Measurements from ENCODE around the gene LRP3.
"Not testable (repeated sequence)": the region's sequence is repeated elsewhere in the genome, so short reads cannot be mapped to it uniquely, and the experiment has no call there.

The LRP3 gene, protein sequence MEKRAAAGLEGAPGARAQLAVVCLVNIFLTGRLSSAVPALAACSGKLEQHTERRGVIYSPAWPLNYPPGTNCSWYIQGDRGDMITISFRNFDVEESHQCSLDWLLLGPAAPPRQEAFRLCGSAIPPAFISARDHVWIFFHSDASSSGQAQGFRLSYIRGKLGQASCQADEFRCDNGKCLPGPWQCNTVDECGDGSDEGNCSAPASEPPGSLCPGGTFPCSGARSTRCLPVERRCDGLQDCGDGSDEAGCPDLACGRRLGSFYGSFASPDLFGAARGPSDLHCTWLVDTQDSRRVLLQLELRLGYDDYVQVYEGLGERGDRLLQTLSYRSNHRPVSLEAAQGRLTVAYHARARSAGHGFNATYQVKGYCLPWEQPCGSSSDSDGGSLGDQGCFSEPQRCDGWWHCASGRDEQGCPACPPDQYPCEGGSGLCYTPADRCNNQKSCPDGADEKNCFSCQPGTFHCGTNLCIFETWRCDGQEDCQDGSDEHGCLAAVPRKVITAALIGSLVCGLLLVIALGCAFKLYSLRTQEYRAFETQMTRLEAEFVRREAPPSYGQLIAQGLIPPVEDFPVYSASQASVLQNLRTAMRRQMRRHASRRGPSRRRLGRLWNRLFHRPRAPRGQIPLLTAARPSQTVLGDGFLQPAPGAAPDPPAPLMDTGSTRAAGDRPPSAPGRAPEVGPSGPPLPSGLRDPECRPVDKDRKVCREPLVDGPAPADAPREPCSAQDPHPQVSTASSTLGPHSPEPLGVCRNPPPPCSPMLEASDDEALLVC

DNA sequence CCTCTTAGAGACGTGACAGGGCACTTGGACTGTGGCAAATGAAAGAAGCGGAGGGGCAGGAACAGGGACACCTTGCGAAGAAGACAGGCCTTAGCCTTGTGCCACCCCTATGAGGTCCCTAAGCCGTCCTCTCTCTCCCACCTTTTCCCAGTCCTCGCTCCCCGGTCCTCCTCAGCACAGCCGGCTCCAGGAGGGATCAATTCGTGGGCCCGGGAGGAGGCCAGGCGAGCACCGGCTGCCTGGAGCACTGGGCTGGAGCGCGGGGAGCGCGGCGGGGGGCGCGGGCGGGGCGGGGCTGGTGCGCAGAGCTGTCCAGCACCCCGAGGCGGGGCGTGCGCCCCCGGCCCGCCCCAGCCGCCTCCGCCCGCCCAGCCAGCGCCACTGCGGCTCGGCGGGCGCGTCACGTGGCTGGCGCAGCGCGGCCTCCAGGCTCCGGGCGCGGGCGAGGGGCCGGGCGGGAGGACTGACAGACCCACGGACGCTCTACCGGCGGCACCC is at the start of gene LRP3:
TSS of gene LRP3 (plus strand) at position 466 of the 498 bp plus-strand sequence. CDS start 456 bp downstream, outside the sequence.
- peak; percentile 27 for DNase-seq

DNA sequence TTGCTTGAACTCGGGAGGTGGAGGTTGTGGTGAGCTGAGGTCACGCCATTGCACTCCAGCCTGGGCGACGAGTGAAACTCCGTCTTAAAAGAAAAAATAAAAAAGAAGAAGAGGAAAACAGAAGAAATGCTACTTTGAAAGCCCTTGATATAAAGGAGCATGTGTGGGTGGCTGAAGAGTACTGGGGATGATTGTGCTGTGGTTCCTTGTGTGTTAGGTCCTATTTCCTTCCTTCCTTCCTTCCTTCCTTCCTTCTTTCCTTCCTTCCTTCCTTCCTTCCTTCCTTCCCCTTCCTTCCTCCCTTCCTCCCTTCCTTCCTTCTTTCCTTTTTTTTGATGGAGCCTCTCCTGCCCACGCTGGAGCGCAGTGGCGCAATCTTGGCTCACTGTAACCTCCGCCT is 47.9 kb upstream of the LRP3 start:
- no peak for DNase-seq

DNA sequence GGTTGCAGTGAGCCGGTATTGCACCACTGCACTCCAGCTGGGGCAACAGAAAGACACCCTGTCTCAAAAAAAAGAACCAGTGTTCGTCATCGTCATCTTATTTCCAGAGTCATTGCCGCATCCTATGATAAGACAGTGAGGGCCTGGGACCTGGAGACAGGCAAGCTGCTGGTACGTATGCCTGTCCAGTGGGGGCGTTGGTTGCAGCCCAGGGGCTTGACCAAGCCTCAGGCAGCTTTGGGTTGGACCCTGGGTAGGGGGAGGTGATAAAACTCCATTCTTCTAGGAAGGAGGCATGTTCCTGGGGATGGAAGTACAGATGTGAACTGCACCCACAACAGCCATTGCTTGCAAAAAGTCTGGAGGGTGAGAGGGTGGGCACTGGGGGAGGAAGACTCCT is 46.6 kb upstream of the LRP3 start:
- no peak for DNase-seq

DNA sequence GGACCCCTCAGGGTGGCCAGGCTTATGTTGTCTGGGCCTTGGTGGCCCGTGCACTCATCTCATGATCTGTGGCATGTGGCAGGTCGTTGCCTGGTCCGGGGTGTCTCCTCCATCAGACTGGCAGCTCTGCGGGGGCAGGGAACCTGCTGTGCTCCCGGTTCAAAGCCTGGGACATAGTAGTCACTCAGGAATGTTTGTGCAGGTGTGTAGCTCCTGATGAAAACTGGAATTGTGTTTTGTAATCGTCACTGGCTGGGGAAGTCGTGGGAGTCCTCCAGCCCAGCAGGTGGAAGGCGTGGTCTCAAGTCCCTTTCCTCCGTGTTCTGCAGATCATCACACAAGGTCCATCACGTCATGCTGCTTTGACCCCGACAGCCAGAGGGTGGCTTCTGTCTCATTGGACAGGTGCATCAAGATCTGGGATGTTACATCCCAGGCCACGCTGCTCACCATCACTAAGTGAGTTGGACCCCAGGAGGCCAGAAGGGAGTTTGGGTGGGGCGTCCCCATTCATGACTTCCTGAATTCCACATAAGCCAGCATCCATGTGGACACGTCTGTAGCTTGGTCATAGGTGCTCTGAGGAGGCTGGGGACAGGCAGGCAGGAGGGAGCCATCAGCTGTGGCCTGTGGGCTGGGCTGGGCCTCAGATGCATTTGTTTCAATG is 43.1 kb upstream of the LRP3 start:
- DNase-seq = no peak

DNA sequence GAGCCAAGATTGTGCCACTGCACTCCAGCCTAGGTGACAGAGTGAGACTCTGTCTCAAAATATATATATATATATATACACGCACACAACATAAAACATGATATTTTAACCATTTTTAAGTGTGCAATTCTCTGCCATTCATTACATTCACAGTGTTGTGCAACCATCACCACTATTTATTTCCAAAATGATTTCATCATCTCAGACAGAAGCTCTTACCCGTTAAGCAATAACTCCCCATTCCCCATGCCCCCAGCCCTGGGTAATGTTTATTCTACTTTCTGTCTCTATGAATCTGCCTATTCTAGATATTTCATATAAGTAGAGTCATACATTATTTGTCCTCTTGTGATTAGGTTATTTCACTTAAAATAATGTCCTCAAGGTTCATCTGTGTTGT is 42.0 kb upstream of the LRP3 start:
- DNase-seq = no peak

DNA sequence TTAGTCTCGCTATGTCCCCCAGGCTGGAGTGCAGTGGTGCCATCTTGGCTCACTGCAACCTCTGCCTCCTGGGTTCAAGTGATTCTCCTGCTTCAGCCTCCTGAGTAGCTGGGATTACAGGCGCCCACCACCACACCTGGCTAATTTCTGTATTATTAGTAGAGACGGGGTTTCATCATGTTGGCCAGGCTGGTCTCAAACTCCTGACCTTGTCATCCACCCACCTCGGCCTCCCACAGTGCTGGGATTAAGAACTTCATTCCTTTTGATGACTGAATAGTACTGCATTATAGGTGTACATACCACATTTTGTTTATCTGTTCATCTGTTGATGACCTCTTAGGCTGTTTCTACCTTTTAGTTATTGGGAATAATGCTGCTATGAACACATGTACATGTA is 41.5 kb upstream of the LRP3 start:
- DNase-seq = not testable (repeated sequence)

DNA sequence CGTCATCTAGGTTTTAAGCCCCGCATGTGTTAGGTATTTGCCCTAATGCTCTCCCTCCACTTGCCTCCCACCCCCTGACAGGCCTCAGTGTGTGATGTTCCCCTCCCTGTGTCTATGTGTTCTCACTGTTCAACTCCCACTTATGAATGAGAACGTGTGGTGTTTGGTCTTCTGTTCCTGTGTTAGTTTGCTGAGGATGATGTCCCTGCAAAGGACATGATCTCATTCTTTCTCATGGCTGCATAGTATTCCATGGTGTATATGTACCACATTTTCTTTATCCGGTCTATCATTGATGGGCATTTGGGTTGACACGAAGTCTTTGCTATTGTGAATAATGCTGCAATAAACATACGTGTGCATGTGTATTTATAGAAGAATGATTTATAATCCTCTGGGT is 39.8 kb upstream of the LRP3 start:
- not testable (repeated sequence) for DNase-seq

DNA sequence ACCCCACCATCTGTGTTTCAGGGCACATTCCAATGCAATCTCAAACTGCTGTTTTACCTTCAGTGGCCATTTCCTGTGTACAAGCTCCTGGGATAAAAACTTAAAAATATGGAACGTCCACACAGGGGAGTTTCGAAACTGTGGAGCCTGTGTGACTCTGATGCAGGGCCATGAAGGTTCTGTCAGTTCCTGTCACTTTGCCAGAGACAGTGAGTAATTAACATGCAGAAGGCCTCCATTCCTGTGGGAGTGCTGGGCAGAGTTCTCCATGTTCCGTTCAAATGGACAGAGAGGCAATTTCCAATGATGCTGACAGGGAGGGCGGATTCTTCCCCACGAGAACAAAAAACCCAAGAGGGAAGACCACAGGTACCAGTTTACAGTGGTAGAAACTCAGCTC is 37.8 kb upstream of the LRP3 start:
- no peak for DNase-seq

DNA sequence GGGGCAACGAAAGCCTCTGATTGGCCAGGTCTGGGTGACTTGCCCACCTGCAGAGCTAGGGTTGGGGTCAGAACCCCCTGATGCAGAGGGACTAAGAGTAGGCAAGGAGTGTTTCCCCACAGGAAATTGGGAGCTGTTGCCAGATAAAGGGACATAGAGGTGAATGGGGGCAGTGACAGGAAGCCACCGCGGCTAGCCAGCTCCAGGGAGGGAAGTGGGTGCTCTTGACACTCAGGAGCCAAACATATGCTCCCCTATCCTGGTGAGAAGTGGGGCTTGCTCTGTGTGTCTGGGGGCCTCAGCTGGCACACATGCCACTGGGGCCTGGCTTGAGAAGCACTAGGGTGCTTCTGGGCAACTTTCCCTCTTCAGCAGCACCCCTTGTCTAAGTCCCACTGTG is 36.2 kb upstream of the LRP3 start:
- no peak for DNase-seq

DNA sequence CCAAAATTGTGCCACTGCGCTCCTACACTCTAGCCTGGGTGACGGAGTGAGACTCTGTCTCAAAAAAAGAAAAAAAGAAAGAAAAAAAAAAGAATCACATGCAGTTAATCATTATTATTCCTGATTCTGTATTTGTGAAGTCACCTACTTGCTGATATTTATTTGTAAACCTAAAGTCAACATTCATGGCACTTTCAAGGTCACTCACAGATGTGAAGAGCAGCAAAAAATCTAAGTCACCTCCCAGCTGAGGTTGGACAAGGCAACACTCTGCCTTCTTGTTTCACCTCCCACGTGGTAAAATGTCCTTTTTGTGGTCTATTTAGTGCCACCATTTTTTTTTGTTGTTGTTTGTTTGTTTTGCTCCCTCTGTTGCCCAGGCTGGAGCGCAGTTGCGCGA is 35.8 kb upstream of the LRP3 start:
- DNase-seq = no peak

DNA sequence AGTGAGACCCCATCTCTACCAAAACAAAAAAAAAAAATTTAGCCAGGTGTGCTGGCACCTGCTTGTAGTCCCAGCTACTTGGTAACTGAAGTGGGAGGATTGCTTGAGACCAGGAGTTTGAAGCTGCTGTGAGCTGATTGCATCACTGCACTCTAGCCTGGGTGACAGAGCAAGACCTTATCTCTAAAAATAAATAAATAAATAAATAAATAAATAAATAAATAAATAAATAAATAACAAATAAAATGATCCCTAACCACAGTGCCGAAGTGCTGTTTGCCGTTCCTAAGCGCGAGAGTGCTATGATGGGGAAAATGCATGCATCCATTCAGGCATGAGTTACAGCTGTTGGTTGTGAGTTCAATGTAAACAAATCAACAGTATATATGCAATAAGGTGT is 35.0 kb upstream of the LRP3 start:
- DNase-seq = no peak

DNA sequence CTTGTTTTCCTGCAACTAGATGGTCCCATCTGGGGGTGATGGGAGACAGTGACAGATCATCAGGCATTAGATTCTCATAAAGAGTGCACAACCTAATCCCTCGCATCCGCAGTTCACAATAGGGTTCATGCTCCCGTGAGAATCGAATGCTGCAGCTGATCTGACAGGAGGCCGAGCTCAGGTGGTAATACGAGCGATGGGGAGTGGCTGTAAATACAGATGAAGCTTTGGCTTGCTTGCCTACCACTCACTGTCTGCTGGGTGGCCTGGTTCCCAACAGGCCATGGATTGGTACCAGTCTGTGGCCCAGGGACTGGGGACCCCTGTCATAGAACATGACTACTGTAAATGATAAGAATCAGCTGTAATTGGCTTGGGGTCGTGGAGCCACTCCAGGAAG is 34.2 kb upstream of the LRP3 start:
- no peak for DNase-seq

DNA sequence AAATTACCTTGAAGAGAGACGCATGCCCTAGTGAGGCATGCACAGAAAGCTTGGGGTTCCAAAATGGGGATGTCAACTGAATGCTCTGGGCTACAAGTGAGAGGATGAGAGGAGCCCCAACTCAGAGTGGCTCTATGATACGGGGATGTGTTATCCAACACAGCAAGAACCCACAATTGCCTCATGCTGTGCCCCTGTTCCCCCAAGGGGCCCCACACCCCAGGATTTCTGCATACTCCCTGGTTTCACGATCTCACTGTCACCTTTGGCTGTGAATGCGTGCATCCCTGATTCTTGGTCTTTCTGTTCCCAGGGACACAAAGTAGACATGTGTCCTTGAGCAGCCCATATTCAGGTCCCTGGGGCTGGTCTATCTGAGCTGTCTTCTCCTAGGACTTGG is 32.9 kb upstream of the LRP3 start:
- DNase-seq = no peak

DNA sequence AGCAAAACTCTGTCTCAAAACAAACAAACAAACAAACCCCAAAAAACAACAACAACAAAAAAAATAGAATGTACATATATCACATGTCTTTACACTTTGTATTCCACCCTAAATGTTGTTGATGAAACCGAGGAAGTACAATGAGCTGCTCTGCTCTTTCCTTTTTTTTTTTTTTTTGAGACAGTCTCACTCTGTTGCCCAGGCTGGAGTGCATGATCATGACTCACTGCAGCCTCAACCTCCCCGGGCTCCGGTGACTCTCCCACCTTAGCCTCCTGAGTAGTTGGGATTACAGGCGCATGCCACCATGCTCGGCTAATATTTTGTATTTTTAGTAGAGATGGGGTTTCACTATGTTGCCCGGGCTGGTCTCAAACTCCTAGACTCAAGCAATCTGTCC is 30.6 kb upstream of the LRP3 start:
- no peak for DNase-seq

DNA sequence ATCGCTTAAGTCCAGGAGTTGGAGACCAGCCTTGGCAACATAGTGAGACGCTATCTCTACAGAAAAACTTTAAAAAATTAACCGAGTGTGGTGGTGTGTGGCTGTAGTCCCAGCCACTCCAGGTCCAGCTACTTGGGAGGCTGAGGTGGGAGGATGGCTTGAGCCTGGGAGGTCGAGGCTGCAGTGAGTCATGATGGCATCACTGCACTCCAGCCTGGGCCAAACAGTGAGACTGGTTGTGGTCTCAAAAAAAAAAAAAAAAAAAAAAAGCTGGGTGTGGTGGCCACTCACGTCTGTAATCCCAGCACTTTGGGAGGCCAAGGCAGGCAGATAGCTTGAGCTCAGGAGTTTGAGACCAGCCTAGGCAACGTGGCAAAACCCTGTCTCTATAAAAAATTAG is 28.1 kb upstream of the LRP3 start:
- DNase-seq = not testable (repeated sequence)

DNA sequence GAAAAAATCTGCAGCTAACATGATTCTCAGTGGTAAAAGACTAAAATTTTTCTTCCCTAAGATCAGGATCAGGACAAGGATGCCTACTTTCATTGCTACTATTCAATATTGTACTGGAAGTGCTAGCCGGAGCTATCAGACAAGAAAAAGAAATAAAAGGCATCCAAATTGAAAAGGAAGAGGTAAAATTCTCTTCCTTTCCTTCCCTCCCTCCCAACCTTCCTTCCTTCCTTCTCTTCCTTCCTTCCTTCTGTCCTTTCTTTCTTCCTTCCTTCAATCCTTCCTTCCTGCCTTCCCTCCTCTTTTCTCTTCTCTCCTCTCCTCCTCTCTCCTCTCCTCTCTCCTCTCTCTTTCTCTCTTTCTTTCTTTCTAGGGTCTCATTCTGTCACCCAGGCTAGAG is 26.7 kb upstream of the LRP3 start:
- no peak for DNase-seq

DNA sequence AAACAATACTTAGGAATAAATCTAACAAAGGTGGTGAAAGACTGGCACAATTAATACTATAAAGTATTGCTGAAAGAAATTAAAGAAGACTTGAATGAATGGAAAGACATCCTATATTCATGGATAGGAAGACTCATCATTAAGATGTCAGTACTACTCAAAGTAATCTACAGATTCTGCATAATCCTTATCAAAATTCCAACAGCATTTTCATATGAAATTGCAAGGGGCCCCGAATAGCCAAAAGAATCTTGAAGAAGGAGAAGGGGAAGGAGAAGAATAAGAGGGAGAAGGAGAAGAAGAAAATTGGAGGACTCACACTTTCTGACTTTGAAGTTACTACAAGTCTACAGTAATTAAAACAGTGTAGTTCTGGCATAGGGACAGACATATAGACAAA is 25.6 kb upstream of the LRP3 start:
- DNase-seq = no peak

DNA sequence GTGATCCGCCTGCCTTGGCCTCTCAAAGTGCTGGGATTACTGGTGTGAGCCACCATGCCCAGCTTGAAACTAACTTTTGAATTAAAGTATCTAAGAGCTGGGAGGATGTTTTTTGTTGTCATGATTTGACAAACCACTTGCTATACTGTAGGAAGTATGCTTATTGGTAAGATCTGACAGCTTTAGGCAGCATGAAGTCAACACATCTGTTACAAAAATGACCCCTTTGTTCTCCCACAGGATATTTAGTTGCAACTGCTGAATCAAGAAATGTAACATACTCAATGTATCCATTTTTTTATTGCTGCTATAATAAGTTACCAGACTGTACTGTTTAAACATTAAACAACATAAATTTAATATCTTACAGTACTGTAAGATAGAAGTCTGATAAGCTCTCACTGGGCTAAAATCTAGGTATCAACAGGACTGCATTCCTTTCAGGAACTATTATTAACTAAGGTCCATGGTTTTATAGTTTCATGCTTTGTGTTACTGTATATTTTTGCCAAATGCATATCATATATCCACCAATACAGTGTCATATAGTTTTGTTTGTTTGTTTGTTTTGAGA is 22.8 kb upstream of the LRP3 start:
- DNase-seq = no peak

DNA sequence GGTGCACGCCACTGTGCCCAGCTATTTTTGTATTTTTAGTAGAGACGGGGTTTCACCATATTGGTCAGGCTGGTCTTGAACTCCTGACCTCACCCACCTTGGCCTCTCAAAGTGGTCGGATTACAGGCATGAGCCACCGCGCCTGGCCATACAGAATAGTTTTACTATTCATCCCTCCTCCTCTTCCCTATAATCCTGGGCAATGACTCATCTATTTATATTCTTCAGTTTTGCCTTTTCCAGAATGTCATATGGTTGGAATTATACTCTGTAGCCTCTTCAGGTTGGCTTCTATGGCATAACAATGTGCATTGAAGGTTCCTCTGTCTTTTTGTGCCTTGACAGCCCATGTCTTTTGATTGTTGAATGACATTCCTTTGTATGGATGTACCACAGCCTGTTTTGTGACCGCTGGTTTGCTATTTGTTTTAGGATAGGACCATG is 22.2 kb upstream of the LRP3 start:
- DNase-seq = no peak

DNA sequence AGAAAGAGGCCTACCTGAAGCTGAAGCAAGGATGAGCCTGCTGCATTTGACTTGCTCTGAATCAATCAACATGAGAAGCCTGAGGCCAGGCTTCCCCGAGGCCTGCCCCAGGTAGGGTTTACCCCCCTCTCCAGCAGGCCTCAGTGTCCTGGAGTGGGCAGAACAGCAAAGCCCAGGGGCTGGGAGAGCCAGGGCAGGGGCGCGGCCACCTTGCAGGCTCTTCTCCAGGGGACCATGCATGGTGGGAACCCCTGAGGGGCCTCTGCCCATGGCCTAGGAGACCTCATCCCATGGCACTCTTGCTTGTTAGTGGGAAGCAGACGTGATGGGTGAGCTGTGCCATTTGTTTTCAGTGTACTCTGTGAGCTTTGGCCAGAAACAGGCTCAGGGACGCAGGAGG is 19.9 kb upstream of the LRP3 start:
- DNase-seq = no peak

DNA sequence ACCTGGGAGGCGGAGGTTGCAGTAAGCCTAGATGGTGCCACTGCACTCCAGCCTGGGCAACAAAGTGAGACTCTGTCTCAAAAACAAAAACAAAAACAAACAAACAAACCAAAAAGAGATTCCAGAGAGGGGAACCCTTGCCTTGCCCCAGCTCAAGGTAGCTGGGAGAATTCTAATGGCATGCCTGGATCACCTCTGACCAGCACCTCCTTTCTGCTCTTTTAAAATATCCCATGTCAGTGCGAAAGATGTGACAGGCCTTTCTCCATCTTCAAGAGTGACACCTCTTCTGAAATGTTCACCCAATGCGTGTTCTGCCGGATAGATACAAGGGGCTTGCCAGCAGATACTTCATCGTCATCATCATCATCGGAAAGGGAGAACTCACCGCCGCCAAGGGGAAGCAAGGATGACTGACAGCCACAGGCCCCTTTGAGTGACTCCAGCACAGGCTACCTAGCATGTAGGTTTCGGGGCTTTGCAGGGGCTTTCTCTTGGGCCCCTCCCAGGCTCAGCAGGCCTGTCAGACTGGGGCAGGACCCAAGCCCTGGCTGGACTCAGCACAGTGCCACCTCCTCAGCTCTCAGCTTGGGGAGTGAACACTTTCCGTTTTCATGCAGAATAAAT is 18.9 kb upstream of the LRP3 start:
- DNase-seq = no peak

DNA sequence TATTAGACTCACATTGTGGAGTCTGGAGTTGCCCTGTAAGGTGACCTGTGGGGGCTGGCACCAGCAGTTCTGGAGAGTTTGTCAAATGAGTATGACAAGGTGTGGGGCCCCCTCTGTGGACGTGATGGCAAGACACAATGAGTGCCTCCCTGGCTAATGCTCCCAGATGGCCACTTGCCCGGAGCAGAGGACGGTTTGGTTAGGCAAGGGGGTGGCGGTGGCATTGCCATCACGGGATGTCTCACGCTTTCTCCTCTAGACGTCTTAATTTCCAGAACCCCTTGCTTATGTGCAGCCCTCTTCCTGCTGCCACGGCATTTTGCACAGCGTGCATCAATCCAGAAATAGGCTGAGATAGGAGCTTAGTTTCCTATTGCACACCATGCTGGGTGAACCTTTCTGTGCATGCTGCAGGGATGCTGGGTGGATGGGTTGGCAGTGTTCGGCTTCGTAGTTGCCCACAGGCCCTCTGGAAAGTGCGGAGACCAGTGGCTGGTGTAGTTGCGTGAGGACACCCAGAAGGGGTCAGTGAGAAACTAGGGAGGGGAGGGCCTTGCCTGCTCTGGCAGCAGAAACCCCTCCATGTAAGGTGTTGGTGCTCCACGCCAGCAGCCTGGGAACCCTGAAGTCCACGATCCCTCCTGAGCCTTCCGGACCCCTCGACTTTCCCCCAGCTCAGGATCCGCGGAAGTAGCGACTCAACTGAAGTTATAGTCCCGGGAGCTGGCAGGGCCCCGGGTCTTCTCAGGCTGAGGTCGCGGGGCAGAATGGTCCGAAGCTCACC is 18.1 kb upstream of the LRP3 start:
- no peak for DNase-seq
